B cell (primary cell): ENCODE data around the gene NKAIN2. TPM values are rescaled to one million over a fixed set of nuclear protein-coding genes. Genes with fewer than 3 reads are reported as not detected.

ENCODE experiments used
- ATAC-seq: fragments of 200-7000 bp; cut with Tn5 transposase; one replicate; pipeline ENCODE4 v1.10.0; 2021; ENCODE audit warnings: low read depth, mild to moderate bottlenecking, moderate number of reproducible peaks, moderate library complexity
- CTCF ChIA-PET: fragments of 350-600 bp; sonication (Branson Sonifier 250); formaldehyde crosslinking; loops from one replicate; lab custom pipeline; 2021; ENCODE audit warnings: antibody characterized with exemption, inconsistent platforms; lab: Charles Lee
- POLR2A ChIA-PET: fragments of 350-600 bp; sonication (Branson Sonifier 250); formaldehyde crosslinking; loops from one replicate; lab custom pipeline; 2021; ENCODE audit warnings: antibody characterized with exemption; lab: Charles Lee
- DNase-seq: peaks from one replicate; pipeline ENCODE4 v3.0.0; 2013
- H2AFZ ChIP-seq: 2 replicates; pipeline ENCODE4 v1.6.1; 2012; ENCODE audit warnings: mild to moderate bottlenecking, low read depth, low read length; ENCODE audit not compliant: insufficient read depth, poor library complexity, severe bottlenecking
- H3K27ac ChIP-seq, 2 donors: 1 replicate in 1 of 2; 2 replicates in 1 of 2; pipeline ENCODE4 v1.5.1; 2012 to 2013; ENCODE audit warnings: low read length in 2 of 2, mild to moderate bottlenecking in 2 of 2, moderate library complexity in 1 of 2
- H3K27me3 ChIP-seq, 4 experiments: fragments of 200-600 bp in 1 of 4; sonication (generic) in 1 of 4; replicated peaks in 1 of 4; 1 replicate in 2 of 4; 2 replicates in 2 of 4; pipeline versions ENCODE4 v1.6.1 to v1.7.0; 2013 to 2016; ENCODE audit warnings: low read length in 3 of 4, mild to moderate bottlenecking in 2 of 4, mixed read lengths in 1 of 4, moderate library complexity in 1 of 4; ENCODE audit not compliant: insufficient read depth in 4 of 4, control insufficient read depth in 3 of 4; ENCODE audit errors: control extremely low read depth in 1 of 4
- H3K36me3 ChIP-seq, 2 experiments: replicated peaks in 1 of 2; 1 replicate in 1 of 2; 2 replicates in 1 of 2; pipeline versions ENCODE4 v1.6.1 to v1.7.1; 2013; ENCODE audit warnings: low read length in 1 of 2; ENCODE audit not compliant: insufficient read depth in 2 of 2, control insufficient read depth in 1 of 2; ENCODE audit errors: control extremely low read depth in 1 of 2, extremely low read depth in 1 of 2
- H3K4me1 ChIP-seq, 2 donors: fragments of 200-600 bp in 1 of 2; sonication (generic) in 1 of 2; 1 replicate in 1 of 2; 2 replicates in 1 of 2; pipeline versions ENCODE4 v1.5.1 to v1.6.1; 2013 to 2017; ENCODE audit warnings: low read length in 2 of 2; ENCODE audit not compliant: control insufficient read depth in 2 of 2, insufficient read depth in 2 of 2
- H3K4me2 ChIP-seq: replicated peaks from 2 replicates; pipeline ENCODE3; 2012; ENCODE audit warnings: mild to moderate bottlenecking, low read depth, low read length; ENCODE audit not compliant: poor library complexity, severe bottlenecking
- H3K4me3 ChIP-seq, 5 experiments: fragments of 200-600 bp in 1 of 5; sonication (generic) in 1 of 5; 1 replicate in 3 of 5; 2 replicates in 2 of 5; pipeline versions ENCODE4 v1.5.1 to v1.7.0; 2011 to 2016; ENCODE audit warnings: low read length in 4 of 5, mild to moderate bottlenecking in 4 of 5, low read depth in 2 of 5, control low read depth in 1 of 5, moderate library complexity in 1 of 5; ENCODE audit not compliant: insufficient read depth in 1 of 5; ENCODE audit errors: control extremely low read depth in 1 of 5, extremely low read depth in 1 of 5
- H3K79me2 ChIP-seq: fragments of 200-600 bp; sonication (generic); one replicate; pipeline ENCODE4 v1.6.0; 2016; ENCODE audit warnings: low read length; ENCODE audit not compliant: control insufficient read depth, insufficient read depth
- H3K9ac ChIP-seq: fragments of 200-600 bp; sonication (generic); 2 replicates; pipeline ENCODE4 v1.6.1; 2017; ENCODE audit warnings: mild to moderate bottlenecking, low read length, moderate library complexity
- H3K9me3 ChIP-seq, 3 donors: one replicate each; pipeline versions ENCODE4 v1.6.1 to v1.7.1; 2013; ENCODE audit warnings: low read length in 2 of 3; ENCODE audit not compliant: control insufficient read depth in 2 of 3, insufficient read depth in 1 of 3; ENCODE audit errors: control extremely low read depth in 1 of 3
- H4K20me1 ChIP-seq: 2 replicates; pipeline ENCODE4 v1.6.0; 2012; ENCODE audit warnings: mild to moderate bottlenecking, low read length; ENCODE audit not compliant: insufficient read depth, control insufficient read depth, poor library complexity, severe bottlenecking
- H3K27ac Mint-ChIP-seq: one replicate; pipeline ENCODE4 v1.8.0; 2021; ENCODE audit warnings: mixed read lengths
- H3K27me3 Mint-ChIP-seq: one replicate; pipeline ENCODE4 v1.8.0; 2021; ENCODE audit warnings: mixed read lengths
- H3K4me1 Mint-ChIP-seq: one replicate; pipeline ENCODE4 v1.8.0; 2021; ENCODE audit warnings: mixed read lengths
- H3K4me3 Mint-ChIP-seq: one replicate; pipeline ENCODE4 v1.8.0; 2021; ENCODE audit warnings: mixed read lengths
- H3K9me3 Mint-ChIP-seq: one replicate; pipeline ENCODE4 v1.8.0; 2022; ENCODE audit warnings: mixed read lengths; ENCODE audit not compliant: insufficient read depth
- CTCF ChIP-seq: fragments of 200-600 bp; IDR thresholded peaks from one replicate; pipeline ENCODE4 v1.8.0; 2022; ENCODE audit warnings: antibody characterized with exemption, mild to moderate bottlenecking
- EZH2 ChIP-seq: IDR thresholded peaks from 2 replicates; pipeline ENCODE4 v1.6.1; 2012; ENCODE audit warnings: borderline replicate concordance, low read depth, mild to moderate bottlenecking, moderate library complexity, low read length; ENCODE audit not compliant: insufficient read depth, poor library complexity, severe bottlenecking
- WGBS: methylation state at CpG from one replicate; pipeline ENCODE4 v1.1.5; 2013; ENCODE audit warnings: missing lambda C conversion rate; ENCODE audit not compliant: insufficient coverage; 5-methylcytosine and 5-hydroxymethylcytosine counted together
- intact Hi-C: fragments of 100-400 bp; cut with micrococcal nuclease; formaldehyde crosslinking; loops from one replicate; pipeline ENCODE4 v1.10.0; 2022
- polyA plus RNA-seq: library from polyadenylated mRNA; depleted of rRNA; stranded (reverse); fragments of >200 nt; gene quantifications from 2 replicates; pipeline ENCODE4 v1.2.3, GENCODE V29; 2012
- total RNA-seq, 2 donors: library from RNA; stranded (reverse); fragments of 120-200 nt in 1 of 2; gene quantifications; 1 replicate in 1 of 2; 2 replicates in 1 of 2; pipeline versions ENCODE4 v1.2.3 to v1.2.4, GENCODE V29; 2013 to 2022

The NKAIN2 gene
- total and polyA plus RNA-seq, 2 donors (not counting 1 experiment from before 2014, with no cell fraction given): not detected

- no peak for DNase-seq
- Histone ChIP-seq H3K9me3 (peaks cover 0 to 5% (median 0%) of the 10 kb centered on the region in 3 donors), H3K27ac (no peak overlapping the region), H3K36me3 (no peaks in the 10 kb centered on the region), H3K4me1 (no peaks in the 10 kb centered on the region), H3K4me2 (no peak overlapping the region), H3K9ac (no peak overlapping the region), H4K20me1 (no peaks in the 10 kb centered on the region), H2AFZ (no peak overlapping the region), H3K4me3 (no peak overlapping the region), H3K27me3 (no peaks in the 10 kb centered on the region), H3K79me2 (no peaks in the 10 kb centered on the region)
- ATAC-seq: no peak
- Mint-ChIP-seq H3K4me1 (no peaks in the 10 kb centered on the region), H3K4me3 (no peak overlapping the region), H3K27me3 (no peaks in the 10 kb centered on the region), H3K9me3 (no peaks in the 10 kb centered on the region), H3K27ac (no peak overlapping the region)
- CTCF ChIA-PET: no interaction called here
- POLR2A ChIA-PET: no interaction called here
- TF ChIP-seq EZH2 (no peak), CTCF (no peak)
- intact Hi-C loops: no loop called here
- no CpG with 5 or more reads among the region's 1 CpG for WGBS
Observed at GRCh38 chr6:124356811-124357210, 553.1 kb downstream of the NKAIN2 start.

GRCh38 chr6:124368131-124368530 lies 564.5 kb downstream of the NKAIN2 start:
- no peak overlapping the region for H2AFZ ChIP-seq
- H3K79me2 ChIP-seq: no peaks in the 10 kb centered on the region
- H3K4me3 ChIP-seq: no peak overlapping the region
- Mint-ChIP-seq H3K27me3 (no peaks in the 10 kb centered on the region), H3K9me3 (no peaks in the 10 kb centered on the region), H3K27ac (no peak overlapping the region), H3K4me1 (no peaks in the 10 kb centered on the region), H3K4me3 (no peak overlapping the region)
- TF ChIP-seq EZH2 (no peak), CTCF (no peak)
- H4K20me1 ChIP-seq: no peaks in the 10 kb centered on the region
- ChIA-PET POLR2A (no interaction called here), CTCF (no interaction called here)
- no peaks in the 10 kb centered on the region for H3K36me3 ChIP-seq
- no peak overlapping the region for H3K9ac ChIP-seq
- intact Hi-C loops: no loop called here
- DNase-seq (no peak), ATAC-seq (no peak)
- no peaks in the 10 kb centered on the region for H3K27me3 ChIP-seq
- no peak overlapping the region for H3K4me2 ChIP-seq
- H3K9me3 ChIP-seq: no peaks in the 10 kb centered on the region
- no peaks in the 10 kb centered on the region for H3K4me1 ChIP-seq
- H3K27ac ChIP-seq: no peak overlapping the region
